Stomach (tissue), 4 donors: ENCODE results near the gene MUSK.

Experiments
- CTCF ChIP-seq, 7 experiments: fragments of 450-650 bp in 4 of 7; fragments of 200-600 bp in 3 of 7; sonication (generic) in 3 of 7; IDR thresholded peaks; one replicate each; pipeline ENCODE4 v1.5.1; 2016 to 2019; ENCODE audit warnings: antibody characterized with exemption in 7 of 7, control low read depth in 2 of 7, mild to moderate bottlenecking in 1 of 7
- EP300 ChIP-seq: sonication (generic); formaldehyde crosslinking; IDR thresholded peaks from one replicate; pipeline ENCODE4 v1.6.1; 2017; ENCODE audit warnings: antibody characterized with exemption
- POLR2A ChIP-seq, 4 donors: fragments of 450-650 bp; IDR thresholded peaks; one replicate each; pipeline ENCODE4 v1.6.1; 2016; ENCODE audit warnings: antibody characterized with exemption in 4 of 4, control low read depth in 2 of 4, mild to moderate bottlenecking in 1 of 4, moderate library complexity in 1 of 4

- TF ChIP-seq POLR2A (IDR thresholded peaks at IDR 0.05) (no peak), EP300 (no peak), CTCF (IDR thresholded peaks at IDR 0.05) (no peak)
Measured at GRCh38 chr9:110764006-110764405, 95.4 kb downstream of the MUSK start.
